Activated naive CD4-positive, alpha-beta T cell treated with anti-CD3 and anti-CD28 coated beads, Interleukin-2, amount 50 U/mL, for 24 hours (primary cell): ENCODE measurements around the gene TMEM119.
"Not testable (repeated sequence)": the region's sequence is repeated elsewhere in the genome, so short reads cannot be mapped to it uniquely, and the experiment has no call there.

Source experiments
- H3K27ac Mint-ChIP-seq: one replicate; pipeline ENCODE4 v1.8.0; 2021; ENCODE audit warnings: mild to moderate bottlenecking, mixed read lengths
- H3K27me3 Mint-ChIP-seq: one replicate; pipeline ENCODE4 v1.8.0; 2021; ENCODE audit warnings: mixed read lengths
- H3K36me3 Mint-ChIP-seq: one replicate; pipeline ENCODE4 v1.8.0; 2021; ENCODE audit warnings: mixed read lengths
- H3K4me1 Mint-ChIP-seq: one replicate; pipeline ENCODE4 v1.8.0; 2021; ENCODE audit warnings: mixed read lengths
- H3K4me3 Mint-ChIP-seq: one replicate; pipeline ENCODE4 v1.8.0; 2021; ENCODE audit warnings: mild to moderate bottlenecking, mixed read lengths
- H3K9me3 Mint-ChIP-seq: one replicate; pipeline ENCODE4 v1.8.0; 2021; ENCODE audit warnings: mixed read lengths

Gene TMEM119

GRCh38 chr12:108586306-108586705 is 11.6 kb downstream of the TMEM119 start:
- Mint-ChIP-seq H3K36me3 (no peaks in the 10 kb centered on the region), H3K9me3 (no peaks in the 10 kb centered on the region), H3K27ac (no peak overlapping the region), H3K4me3 (no peak overlapping the region), H3K27me3 (no peaks in the 10 kb centered on the region), H3K4me1 (no peaks in the 10 kb centered on the region)

- H3K4me3 Mint-ChIP-seq = no peak overlapping the region
- no peaks in the 10 kb centered on the region for H3K9me3 Mint-ChIP-seq
- H3K27ac Mint-ChIP-seq = no peak overlapping the region
- H3K27me3 Mint-ChIP-seq = no peaks in the 10 kb centered on the region
- no peaks in the 10 kb centered on the region for H3K4me1 Mint-ChIP-seq
- H3K36me3 Mint-ChIP-seq = no peaks in the 10 kb centered on the region
Observed at GRCh38 chr12:108585864-108586263, 12.0 kb downstream of the TMEM119 start.

DNA sequence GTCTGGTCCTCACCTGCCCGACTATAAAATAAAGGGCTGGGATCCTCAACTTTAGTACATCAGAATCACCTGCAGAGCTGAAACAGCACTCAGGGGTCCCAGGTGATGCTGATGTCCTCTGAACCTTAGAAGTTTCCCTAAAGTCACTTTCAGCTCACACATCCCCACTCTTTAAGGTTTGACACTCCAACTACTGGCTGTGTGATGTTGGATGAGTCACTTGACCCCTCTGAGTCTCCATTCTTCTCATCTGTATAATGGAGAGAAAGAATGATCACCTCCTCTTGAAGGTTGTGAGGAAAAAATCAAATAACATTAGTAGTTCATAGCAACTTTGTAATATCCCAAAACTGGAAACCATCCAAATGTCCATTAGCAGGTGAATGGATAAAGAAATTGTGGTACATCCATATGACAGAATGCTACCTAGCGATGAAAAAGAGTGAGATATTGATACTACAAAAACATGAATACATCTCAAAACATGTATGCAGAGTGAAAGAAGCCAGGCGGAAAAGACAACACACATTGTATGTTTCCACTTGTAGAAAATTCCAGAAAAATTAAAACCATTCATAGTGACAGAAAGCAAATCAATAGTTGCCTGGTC is 13.3 kb downstream of the TMEM119 start:
- Mint-ChIP-seq H3K27me3 (no peaks in the 10 kb centered on the region), H3K4me3 (no peak overlapping the region), H3K4me1 (no peaks in the 10 kb centered on the region), H3K27ac (no peak overlapping the region), H3K9me3 (no peaks in the 10 kb centered on the region), H3K36me3 (no peaks in the 10 kb centered on the region)

DNA sequence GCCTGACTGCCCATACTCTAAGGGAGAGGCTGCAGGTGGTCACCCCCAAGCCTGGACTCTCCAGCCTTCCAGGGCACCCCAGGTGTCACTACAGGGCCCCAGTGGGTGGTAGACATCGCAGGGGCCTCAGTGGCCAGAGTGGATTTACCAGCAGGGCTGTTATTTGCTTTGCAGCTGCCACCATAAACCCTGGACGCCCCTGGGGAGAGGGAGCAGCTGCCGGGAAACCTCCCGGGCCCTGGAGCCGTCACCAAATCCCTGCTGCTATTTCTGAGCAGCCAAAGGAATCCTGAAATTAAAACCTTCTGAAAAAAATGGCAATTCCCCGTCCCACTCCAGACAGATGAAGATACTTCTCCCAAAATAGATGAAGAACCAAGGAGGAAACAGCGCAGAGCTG is 13.9 kb downstream of the TMEM119 start:
- Mint-ChIP-seq H3K27ac (no peak overlapping the region), H3K36me3 (no peaks in the 10 kb centered on the region), H3K4me3 (no peak overlapping the region), H3K9me3 (no peaks in the 10 kb centered on the region), H3K4me1 (no peaks in the 10 kb centered on the region), H3K27me3 (no peaks in the 10 kb centered on the region)

- no peak overlapping the region for H3K27ac Mint-ChIP-seq
Observed at GRCh38 chr12:108582978-108583770, 14.7 kb downstream of the TMEM119 start.

GRCh38 chr12:108582509-108582908 is 15.4 kb downstream of the TMEM119 start:
- no peaks in the 10 kb centered on the region for H3K9me3 Mint-ChIP-seq
- no peaks in the 10 kb centered on the region for H3K4me1 Mint-ChIP-seq
- H3K4me3 Mint-ChIP-seq = no peak overlapping the region
- H3K27me3 Mint-ChIP-seq = no peaks in the 10 kb centered on the region
- H3K27ac Mint-ChIP-seq = no peak overlapping the region
- no peaks in the 10 kb centered on the region for H3K36me3 Mint-ChIP-seq

More at GRCh38 chr12:108582978-108583770, 14.7 kb downstream of the TMEM119 start:
- Mint-ChIP-seq H3K4me3 (no peak overlapping the region), H3K4me1 (no peaks in the 10 kb centered on the region), H3K9me3 (no peaks in the 10 kb centered on the region), H3K27me3 (no peaks in the 10 kb centered on the region), H3K36me3 (no peaks in the 10 kb centered on the region)

GRCh38 chr12:108581311-108582227 is 16.3 kb downstream of the TMEM119 start:
- no peaks in the 10 kb centered on the region for H3K9me3 Mint-ChIP-seq
- H3K27me3 Mint-ChIP-seq = no peaks in the 10 kb centered on the region
- peaks cover 5% of the 10 kb centered on the region for H3K4me1 Mint-ChIP-seq
- no peaks in the 10 kb centered on the region for H3K36me3 Mint-ChIP-seq
- H3K27ac Mint-ChIP-seq = no peak overlapping the region
- no peak overlapping the region for H3K4me3 Mint-ChIP-seq

GRCh38 chr12:108580531-108580930 is 17.4 kb downstream of the TMEM119 start:
- Mint-ChIP-seq H3K9me3 (no peaks in the 10 kb centered on the region), H3K27me3 (no peaks in the 10 kb centered on the region), H3K4me3 (no peak overlapping the region), H3K4me1 (peaks cover 13% of the 10 kb centered on the region), H3K27ac (no peak overlapping the region), H3K36me3 (no peaks in the 10 kb centered on the region)

DNA sequence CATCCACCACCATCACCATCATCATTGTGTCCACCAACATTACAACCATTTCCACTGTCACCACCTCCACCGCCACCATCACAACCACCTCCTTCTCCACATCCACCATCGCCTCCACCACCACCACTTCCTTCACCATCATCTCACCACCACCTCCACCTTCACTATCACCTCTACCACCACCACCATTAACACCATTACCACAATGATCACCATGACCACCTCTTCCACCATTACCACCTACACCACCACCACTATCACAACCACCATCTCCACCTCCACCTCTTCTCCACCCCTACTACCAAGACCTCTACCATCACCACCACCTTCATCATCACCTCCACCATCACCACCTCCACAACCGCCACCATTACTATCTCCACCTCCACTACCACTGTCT is 19.1 kb downstream of the TMEM119 start:
- H3K9me3 Mint-ChIP-seq = no peaks in the 10 kb centered on the region
- peaks cover 30% of the 10 kb centered on the region for H3K4me1 Mint-ChIP-seq
- H3K27me3 Mint-ChIP-seq = no peaks in the 10 kb centered on the region
- H3K4me3 Mint-ChIP-seq = no peak overlapping the region
- peak overlapping the region; percentile 27 for H3K27ac Mint-ChIP-seq
- H3K36me3 Mint-ChIP-seq = no peaks in the 10 kb centered on the region

DNA sequence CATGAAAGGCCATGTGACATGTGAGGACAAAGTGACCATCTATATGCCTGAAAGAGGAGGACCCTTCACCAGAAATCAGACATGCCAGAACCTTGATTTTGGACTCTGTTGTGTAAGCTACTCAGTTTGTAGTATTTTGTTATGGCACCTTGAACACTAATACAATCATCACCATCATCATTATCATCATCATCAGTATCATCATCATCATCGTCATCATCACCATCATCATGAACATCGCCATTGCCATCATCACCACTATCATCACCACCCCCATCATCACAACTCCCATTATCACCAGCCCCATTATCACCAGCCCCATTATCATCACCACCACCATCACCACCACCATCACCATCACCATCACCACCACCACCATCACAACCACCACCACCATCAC is 19.6 kb downstream of the TMEM119 start:
- peaks cover 34% of the 10 kb centered on the region for H3K4me1 Mint-ChIP-seq
- H3K36me3 Mint-ChIP-seq = no peaks in the 10 kb centered on the region
- H3K9me3 Mint-ChIP-seq = no peaks in the 10 kb centered on the region
- H3K27ac Mint-ChIP-seq = no peak overlapping the region
- H3K27me3 Mint-ChIP-seq = no peaks in the 10 kb centered on the region
- no peak overlapping the region for H3K4me3 Mint-ChIP-seq

GRCh38 chr12:108577458-108577857 is 20.4 kb downstream of the TMEM119 start:
- no peaks in the 10 kb centered on the region for H3K9me3 Mint-ChIP-seq
- no peak overlapping the region for H3K27ac Mint-ChIP-seq
- H3K36me3 Mint-ChIP-seq = no peaks in the 10 kb centered on the region
- peaks cover 42% of the 10 kb centered on the region for H3K4me1 Mint-ChIP-seq
- no peaks in the 10 kb centered on the region for H3K27me3 Mint-ChIP-seq
- no peak overlapping the region for H3K4me3 Mint-ChIP-seq

DNA sequence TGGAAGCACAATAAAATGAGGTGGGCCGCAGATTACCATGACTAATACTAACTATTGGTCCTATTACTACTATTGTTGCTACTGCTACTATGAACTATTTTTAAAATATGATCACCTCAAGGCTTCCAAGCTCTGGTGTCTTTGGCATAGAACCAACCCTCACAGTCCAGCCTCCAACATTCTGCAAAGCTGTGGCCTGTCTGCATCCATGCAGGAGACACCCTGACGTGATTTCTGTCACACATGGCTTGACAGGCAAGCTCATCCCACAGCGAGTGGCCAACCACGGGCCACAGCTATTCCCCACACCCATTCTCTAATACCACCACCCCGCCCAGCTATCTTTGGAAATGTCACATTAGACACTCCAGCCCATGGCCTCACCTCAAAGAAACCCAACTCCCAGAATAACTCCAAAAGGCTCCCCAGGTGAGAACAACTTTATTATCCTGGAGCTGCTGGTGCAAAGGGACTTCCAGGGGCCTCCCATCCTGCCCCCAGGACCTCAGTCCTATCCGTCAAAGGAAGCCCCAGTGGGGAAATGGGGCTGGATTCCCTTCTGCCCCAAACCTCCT is 21.1 kb downstream of the TMEM119 start:
- no peak overlapping the region for H3K4me3 Mint-ChIP-seq

GRCh38 chr12:108575199-108575912 is 22.5 kb downstream of the TMEM119 start:
- H3K4me3 Mint-ChIP-seq = peak overlapping the region; percentile 15
- H3K36me3 Mint-ChIP-seq = peaks cover 4% of the 10 kb centered on the region
- H3K9me3 Mint-ChIP-seq = no peaks in the 10 kb centered on the region
- H3K27ac Mint-ChIP-seq = peak overlapping the region; percentile 89
- peaks cover 63% of the 10 kb centered on the region for H3K4me1 Mint-ChIP-seq
- no peaks in the 10 kb centered on the region for H3K27me3 Mint-ChIP-seq

More for the DNA sequence above, 21.1 kb downstream of the TMEM119 start:
- Mint-ChIP-seq H3K36me3 (no peaks in the 10 kb centered on the region), H3K9me3 (no peaks in the 10 kb centered on the region), H3K27me3 (no peaks in the 10 kb centered on the region), H3K4me1 (peaks cover 50% of the 10 kb centered on the region), H3K27ac (peak overlapping the region; percentile 51)

- peak overlapping the region; percentile 85 for H3K27ac Mint-ChIP-seq
Observed at GRCh38 chr12:108574276-108574675, 23.6 kb downstream of the TMEM119 start.

GRCh38 chr12:108573317-108573716 is 24.6 kb downstream of the TMEM119 start:
- Mint-ChIP-seq H3K9me3 (no peaks in the 10 kb centered on the region), H3K4me3 (no peak overlapping the region), H3K27me3 (no peaks in the 10 kb centered on the region), H3K27ac (peak overlapping the region; percentile 4), H3K4me1 (peaks cover 83% of the 10 kb centered on the region), H3K36me3 (peaks cover 12% of the 10 kb centered on the region)

More at GRCh38 chr12:108574276-108574675, 23.6 kb downstream of the TMEM119 start:
- not testable (repeated sequence) for H3K27me3 Mint-ChIP-seq, H3K36me3 Mint-ChIP-seq, H3K4me3 Mint-ChIP-seq, H3K9me3 Mint-ChIP-seq
- H3K4me1 Mint-ChIP-seq = peaks cover 73% of the 10 kb centered on the region
